GM21367 (cell line): ENCODE measurements around the gene TMEM235.

Experiments
- ATAC-seq: cut with Tn5 transposase; IDR thresholded peaks from one replicate; pipeline ENCODE4 v1.9.1; 2021; ENCODE audit not compliant: unreplicated experiment

Gene TMEM235

DNA sequence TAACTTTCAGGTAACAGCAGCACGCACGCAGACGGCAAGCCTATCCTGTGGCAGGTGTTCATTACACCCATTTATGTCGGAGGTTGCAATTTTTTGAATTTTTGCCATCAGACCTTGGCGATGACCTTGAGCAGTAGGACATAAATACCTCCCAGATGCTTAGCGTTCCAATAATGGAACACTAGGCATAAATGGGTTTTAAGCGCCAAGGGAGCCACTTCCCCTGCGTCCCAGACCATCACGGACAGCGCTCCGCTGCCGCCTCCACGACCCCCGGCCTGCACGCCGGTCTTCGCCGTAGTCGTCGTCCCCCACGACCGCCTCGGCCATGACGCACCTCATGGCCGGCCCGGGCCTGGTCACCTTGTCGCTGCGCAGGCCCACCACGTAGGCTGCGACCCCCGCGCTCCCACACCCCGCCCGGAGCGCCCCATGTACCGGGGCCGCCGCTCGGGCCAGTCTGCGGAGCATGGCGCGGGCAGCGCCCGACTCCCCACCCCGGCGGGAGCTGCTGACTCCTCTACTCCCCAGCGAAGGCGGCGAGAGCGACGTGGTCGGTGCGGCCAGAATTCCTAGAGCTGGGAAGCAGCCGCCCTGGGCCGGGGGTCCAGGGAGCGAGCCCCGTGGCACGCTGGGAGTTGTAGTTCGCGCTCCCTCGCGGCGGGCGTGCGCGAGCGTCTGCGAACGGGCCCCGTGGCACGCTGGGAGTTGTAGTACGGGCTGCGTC is 22.7 kb downstream of the TMEM235 start:
- ATAC-seq: no peak

GRCh38 chr17:78255029-78255656 is 23.7 kb downstream of the TMEM235 start:
- no peak for ATAC-seq

DNA sequence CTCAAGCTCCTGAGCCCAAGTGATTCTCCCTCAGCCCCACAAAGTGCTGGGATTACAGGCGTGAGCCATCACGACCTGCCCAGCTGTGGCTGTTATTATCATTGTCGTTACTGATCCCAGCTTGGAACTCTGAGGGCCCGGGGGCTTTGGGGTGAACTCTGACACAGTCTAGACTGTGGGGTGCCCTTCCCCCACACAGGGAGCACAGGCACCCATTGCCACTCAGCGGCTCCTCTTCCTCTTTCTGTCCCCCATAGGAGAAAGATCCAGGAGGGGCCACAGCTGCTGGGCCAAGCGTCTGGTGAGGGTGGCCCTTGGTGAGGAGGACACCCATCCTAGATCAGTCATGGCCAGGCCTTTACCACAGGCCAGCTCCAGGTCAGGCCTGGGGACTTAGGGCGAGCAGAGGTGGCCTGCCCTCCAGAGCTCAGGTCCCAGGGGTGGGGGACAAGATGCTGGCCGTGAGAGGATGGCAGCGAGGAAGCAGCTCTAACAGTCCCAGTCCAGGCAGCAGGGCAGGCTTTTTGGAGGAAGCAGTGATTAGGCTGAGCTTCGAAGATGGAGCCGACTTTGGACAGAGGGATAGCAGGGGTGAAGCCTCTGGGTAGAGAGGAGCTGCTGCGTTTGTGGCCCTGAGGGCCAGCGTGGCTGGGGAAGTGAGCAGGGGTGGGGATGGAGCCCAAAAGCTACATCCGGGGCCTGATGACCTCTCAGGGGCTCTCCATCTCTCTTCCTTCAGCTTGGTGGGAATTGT is 24.7 kb downstream of the TMEM235 start:
- ATAC-seq: no peak

- no peak for ATAC-seq
Observed at GRCh38 chr17:78256707-78257591, 25.5 kb downstream of the TMEM235 start.

DNA sequence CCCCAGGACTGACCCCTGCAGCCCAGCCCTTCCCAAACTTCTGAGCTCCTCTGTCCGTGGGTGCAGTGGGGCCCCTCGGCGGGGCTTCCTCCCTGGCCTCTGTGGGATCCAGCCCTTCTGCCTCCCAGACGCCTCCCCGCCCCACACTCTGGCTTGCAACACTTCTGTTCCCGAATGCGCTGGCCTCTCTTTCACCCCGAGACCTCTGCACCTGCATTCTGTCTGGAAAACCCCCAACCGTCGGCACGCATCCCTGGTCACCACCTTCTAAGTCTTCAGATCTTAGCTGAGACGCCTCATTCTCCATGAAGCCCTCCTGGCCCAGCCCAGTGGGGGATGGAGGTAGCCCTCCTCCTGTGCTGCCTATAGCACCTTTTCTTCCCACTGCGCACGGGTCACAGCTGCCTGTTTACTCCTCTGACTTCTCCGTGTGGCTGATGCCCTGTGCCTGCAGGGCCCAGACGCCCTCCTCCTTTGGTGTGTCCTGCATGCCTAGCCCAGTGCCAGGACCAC is 26.4 kb downstream of the TMEM235 start:
- no peak for ATAC-seq

- ATAC-seq: no peak
Observed at GRCh38 chr17:78258323-78259191, 27.1 kb downstream of the TMEM235 start.

DNA sequence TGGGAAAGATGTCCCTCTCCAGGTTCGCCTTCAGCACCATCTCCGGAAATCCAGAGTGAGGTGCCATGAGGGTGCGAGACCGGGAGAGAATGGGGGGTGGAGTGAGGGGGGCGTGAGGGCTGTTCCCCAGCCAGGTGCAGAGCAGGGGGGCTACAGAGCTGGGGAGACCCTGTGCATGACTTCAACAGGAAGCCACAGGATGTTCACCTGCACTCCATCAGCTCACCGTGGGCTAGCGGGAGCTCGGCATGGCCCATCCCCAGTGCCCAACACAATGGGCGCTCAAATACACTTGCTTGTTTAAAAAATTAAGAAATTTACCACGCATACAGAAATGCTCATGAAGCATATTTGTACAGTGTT is 27.7 kb downstream of the TMEM235 start:
- ATAC-seq: no peak

- ATAC-seq: no peak
Observed at GRCh38 chr17:78263063-78263735, 31.8 kb downstream of the TMEM235 start.

GRCh38 chr17:78263736-78264340 is 32.4 kb downstream of the TMEM235 start:
- ATAC-seq: no peak

DNA sequence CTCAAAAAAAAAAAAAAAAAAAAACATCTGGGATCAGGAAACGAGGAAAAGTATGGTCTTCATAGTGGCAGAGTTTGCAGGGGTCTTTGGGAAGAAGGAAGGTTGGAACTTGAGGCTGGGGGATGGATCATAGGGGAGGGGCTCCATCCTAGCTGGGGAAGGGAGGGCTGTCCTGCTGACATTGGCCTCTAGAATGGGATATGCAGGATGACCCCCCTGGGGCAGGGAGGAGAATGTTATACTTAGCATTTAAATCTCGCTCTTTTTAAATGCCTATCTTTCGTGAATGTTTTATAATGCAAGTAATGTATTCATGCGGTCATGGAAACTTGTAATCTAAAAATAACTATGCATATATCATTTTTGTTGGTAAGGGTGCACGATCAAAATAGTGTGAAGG is 33.2 kb downstream of the TMEM235 start:
- no peak for ATAC-seq

GRCh38 chr17:78265121-78265520 is 33.7 kb downstream of the TMEM235 start:
- no peak for ATAC-seq

- no peak for ATAC-seq
Observed at GRCh38 chr17:78266231-78266631, 34.8 kb downstream of the TMEM235 start.

GRCh38 chr17:78266771-78267170 is 35.3 kb downstream of the TMEM235 start:
- ATAC-seq: no peak

GRCh38 chr17:78267253-78268073 is 36.0 kb downstream of the TMEM235 start:
- ATAC-seq: no peak

- ATAC-seq: no peak
Observed at GRCh38 chr17:78268191-78268874, 36.9 kb downstream of the TMEM235 start.

DNA sequence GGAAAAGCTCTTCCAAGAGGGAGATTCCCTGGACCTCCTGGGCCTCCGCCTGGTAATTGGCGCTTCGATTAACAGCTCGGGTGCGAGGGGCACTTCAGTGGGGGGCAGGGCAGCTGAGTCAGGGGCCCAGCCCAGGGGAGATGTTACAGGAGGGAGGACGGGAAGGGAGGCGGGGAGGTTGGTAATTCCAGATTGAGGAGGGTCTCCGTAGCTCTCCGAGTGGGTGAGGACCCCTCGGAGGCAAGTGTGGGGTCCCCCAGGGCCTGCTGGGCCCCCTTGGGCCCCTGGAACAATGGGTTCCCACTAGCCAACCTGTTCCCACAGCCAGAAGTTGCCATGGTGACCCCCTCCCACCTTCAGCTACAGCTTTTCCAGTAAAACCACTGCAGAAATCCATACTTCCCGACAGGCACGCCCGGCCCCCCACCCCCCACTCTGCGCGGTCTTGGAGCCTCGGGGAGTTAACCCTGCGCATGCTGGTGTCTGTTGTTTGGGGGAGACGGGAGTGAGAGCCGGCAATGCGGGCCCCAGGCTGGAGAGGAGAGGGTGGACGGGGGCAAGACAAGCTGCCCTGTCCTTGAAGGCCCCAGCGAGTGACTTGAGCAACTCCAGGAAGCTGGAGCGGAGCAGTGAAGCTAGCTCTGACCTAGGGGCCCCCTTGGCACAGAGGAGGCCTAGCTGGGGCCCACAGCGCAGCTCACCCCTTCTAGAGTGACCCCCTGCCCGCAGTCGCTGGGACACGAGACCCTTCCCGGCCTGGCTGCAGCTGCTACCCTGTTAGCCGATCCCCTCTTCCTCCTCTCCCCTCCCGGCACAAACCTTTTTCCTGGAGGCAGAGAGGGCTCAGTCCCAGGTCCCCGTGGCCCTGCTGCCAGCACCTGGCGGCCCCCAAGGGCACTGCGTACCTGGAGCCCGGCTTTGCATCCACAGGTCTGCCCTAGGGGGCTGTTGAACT is 37.8 kb downstream of the TMEM235 start:
- no peak for ATAC-seq
